Activated effector memory CD4-positive, alpha-beta T cell treated with Interleukin-2 at 50 U/mL for 16 hours (primary cell): Measurements from ENCODE around the gene ZNF469.

Experiments used
- DNase-seq: peaks from one replicate; pipeline ENCODE4 v3.0.0-alpha.2; 2020

Gene ZNF469, protein sequence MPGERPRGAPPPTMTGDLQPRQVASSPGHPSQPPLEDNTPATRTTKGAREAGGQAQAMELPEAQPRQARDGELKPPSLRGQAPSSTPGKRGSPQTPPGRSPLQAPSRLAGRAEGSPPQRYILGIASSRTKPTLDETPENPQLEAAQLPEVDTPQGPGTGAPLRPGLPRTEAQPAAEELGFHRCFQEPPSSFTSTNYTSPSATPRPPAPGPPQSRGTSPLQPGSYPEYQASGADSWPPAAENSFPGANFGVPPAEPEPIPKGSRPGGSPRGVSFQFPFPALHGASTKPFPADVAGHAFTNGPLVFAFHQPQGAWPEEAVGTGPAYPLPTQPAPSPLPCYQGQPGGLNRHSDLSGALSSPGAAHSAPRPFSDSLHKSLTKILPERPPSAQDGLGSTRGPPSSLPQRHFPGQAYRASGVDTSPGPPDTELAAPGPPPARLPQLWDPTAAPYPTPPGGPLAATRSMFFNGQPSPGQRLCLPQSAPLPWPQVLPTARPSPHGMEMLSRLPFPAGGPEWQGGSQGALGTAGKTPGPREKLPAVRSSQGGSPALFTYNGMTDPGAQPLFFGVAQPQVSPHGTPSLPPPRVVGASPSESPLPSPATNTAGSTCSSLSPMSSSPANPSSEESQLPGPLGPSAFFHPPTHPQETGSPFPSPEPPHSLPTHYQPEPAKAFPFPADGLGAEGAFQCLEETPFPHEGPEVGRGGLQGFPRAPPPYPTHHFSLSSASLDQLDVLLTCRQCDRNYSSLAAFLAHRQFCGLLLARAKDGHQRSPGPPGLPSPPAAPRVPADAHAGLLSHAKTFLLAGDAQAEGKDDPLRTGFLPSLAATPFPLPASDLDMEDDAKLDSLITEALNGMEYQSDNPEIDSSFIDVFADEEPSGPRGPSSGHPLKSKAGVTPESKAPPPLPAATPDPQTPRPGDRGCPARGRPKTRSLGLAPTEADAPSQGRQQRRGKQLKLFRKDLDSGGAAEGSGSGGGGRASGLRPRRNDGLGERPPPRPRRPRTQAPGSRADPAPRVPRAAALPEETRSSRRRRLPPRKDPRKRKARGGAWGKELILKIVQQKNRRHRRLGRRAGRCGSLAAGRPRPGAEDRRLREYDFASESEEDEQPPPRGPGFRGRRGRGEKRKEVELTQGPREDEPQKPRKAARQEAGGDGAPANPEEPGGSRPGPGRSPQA (N-terminal part only)

DNA sequence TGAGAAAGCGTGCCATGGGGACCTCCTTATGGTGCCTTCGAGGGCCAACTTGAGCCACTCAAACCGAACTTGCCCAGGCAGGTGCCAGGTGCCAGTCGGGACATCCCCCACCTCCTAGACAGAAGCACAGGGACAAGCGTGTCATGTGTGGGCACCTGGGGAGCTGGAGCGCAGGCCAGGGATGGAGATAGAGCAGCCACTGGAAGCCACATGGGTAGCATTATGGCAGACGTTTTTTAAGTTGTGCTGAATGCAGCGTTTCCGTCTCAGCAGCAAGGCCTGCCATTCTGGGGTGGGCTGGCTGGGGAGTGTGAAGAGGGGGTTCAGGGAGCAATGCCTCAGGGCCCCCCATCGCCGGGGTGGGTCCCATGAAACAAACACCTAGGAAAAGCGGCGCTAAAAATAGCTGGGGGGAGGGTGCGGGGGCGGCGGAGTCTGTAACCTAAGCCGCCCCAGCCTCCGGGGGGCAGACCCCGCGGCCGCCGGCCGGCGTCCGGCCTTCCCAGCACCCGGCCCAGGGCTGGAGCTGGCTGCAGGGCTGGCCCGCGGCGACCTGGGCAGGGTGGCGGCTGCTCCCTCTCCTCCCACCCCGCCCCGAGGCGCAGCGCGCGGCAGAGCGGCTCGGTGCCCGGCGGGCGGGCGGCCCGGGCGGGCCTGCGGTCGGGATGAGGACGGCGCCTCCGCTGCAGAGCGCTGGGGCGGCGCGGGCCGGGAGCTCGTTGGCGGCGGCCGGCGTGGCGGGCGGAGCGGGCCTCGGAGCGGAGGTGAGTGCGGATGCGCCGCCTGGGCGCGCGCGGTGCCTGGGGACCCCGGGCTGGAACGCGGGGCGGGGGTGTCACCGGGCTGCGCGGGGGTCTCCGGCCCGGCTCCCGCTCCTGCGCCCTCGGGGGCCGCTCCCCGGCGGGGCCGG, at the start of gene ZNF469:
Gene ZNF469, plus strand, starts transcription at position 469 of the 910 bp plus-strand sequence. CDS start 44,512 bp downstream, outside the sequence.
- no peak for DNase-seq

DNA sequence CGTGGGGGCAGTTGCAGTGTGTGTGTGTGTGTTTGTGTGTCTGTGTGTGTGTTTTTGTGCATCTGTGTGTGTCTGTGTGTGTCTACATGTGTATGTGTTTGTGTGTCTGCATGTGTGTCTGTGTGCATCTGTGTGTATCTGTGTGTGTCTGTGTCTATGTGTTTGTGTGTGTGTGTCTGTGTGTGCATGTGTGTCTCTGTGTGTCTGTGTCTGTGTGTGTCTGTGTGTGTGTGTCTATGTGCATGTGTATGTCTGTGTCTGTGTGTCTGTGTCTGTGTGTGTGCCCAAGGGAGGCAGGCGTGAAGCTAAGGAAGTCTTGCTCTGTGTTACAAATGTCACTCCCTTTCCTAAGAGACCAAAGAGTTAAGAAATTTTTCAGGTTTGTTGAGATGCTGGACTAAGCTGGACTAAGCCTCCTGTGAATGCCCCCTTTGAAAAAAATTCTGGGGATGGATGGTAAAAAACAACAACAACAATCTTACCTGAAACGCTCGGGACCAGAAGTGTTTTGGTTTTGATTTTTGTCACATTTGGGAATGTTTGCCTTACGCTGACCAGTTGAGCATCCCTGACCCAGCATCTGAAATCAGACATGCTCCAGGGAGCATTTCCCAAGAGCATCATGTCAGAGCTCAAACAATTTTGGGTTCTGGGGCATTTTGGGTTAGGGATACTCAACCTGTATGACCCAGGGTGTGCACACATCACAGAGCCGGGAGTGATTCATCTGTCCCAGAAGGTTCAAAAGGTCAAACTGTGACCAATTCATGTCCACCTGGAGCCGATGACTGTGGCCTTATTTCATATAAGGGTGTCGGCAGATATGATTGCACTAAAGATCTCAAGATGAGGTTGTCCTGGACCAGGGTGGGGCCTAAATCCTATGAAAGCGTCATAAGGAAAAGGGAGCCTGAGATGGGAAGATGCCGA, 48.6 kb upstream of the ZNF469 start:
- DNase-seq: no peak

DNA sequence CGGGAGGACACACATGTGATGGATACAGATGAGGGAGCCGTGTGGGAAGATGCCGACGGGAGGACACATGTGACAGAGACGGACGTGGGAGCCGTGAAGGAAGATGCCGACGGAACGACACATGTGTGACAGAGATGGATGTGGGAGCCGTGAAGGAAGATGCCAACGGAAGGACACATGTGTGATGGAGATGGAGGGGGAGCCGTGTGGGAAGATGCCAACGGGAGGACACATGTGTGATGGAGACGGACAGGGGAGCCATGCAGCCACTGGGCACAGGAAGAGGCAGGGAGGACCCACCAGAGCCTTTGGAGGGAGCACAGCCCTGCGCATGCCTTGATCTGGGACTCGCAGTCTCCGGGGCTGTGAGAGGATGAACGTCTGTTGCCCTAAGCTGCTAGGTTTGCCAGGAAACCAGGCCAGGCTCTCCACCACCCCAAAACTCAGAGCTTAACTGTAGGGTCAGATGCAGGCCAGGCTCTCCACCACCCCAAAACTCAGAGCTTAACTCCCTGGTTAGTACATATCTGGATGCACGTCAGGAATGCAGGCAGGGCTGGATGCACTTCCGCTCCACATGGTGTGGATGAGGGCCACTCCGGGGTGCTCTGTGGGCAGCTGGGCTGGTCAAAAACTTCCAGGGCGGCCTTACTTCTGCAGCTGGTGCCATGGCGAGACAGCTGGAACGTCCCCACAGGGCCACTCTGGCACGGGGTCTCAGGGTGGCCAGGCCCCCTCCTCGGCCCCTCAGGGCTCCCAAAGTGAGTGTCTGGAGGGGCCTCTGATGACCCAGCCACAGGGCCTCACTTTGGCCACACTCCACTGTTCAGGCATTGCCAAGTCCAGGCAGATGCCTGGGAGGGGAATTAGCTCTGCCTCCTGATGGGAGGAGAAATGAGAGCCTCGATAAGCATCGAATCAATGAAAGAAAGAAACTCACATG, 47.7 kb upstream of the ZNF469 start:
- no peak for DNase-seq

DNA sequence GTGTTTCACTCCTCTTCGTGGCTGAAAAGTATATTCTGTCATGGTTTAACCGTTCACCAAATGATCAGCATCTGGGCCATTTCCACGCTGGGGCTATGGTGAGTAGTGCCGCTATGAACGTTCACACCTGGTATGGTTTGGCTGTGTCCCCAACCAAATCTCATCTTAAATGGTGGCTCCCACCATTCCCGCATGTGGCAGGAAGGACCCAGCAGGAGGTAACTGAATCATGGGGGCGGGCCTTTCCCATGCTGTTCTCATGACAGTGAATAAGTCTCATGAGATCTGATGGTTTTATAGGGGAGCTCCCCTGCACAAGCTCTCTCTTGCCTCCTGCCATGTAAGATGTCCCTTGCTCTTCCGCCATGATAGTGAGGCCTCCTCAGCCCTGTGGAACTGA, 45.7 kb upstream of the ZNF469 start:
- DNase-seq: no peak

DNA sequence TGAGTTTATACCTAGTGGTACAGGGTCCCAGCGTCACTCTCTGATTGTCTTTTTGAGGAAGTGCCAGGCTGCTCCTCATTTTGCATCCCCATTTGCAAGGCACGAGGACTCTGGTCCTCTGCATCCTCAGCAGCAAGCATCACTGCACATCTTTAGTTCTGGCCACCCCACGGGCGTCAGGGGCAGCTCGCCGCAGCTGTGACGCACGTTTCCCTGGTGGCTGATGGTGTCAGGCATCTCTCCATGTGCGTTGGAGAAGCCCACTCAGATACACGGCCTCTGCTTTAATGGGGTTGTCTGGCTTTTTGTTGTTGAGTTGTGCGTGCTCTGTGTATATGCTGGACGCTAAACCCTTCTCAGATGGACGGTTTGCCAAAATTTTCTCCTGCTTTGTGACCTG, 45.2 kb upstream of the ZNF469 start:
- DNase-seq: no peak

DNA sequence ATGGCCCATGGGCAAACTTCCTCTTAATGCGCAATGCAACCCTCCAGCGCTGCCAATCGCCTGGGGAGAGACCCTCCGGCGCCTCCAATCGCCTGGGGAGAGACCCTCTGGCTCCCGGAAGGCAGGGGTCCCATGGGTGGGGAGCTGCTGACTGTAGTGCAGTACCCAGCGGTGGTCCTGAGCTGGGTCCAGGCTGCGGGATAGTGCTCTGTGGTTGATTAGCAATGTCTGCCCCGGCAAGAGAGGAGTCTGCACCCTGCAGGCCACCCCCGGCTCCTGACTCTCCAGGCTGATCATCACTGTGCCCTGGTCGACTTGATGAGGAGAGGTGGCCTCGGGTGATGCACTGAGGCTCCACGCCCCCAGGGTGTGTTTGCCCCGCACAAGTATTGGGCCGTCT, 44.6 kb upstream of the ZNF469 start:
- no peak for DNase-seq

DNA sequence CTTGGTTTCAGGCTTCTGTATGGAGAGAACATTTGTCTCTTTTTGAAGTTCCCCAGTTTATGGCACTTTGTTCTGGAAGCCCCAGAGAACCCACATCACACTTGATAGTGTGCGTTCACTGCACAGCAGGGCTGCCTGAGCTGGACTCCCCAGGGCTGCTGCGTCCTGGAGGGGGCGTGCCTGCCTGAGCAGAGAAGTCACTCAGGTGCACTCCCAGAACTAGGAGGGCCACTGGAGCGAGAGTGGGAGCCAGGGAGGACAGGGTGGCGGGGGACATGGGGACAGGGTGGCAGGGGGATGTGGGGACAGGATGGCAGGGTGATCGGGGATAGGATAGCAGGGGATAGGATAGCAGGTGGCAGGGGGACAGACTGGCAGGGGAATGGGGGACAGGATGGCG, 43.9 kb upstream of the ZNF469 start:
- DNase-seq: no peak

DNA sequence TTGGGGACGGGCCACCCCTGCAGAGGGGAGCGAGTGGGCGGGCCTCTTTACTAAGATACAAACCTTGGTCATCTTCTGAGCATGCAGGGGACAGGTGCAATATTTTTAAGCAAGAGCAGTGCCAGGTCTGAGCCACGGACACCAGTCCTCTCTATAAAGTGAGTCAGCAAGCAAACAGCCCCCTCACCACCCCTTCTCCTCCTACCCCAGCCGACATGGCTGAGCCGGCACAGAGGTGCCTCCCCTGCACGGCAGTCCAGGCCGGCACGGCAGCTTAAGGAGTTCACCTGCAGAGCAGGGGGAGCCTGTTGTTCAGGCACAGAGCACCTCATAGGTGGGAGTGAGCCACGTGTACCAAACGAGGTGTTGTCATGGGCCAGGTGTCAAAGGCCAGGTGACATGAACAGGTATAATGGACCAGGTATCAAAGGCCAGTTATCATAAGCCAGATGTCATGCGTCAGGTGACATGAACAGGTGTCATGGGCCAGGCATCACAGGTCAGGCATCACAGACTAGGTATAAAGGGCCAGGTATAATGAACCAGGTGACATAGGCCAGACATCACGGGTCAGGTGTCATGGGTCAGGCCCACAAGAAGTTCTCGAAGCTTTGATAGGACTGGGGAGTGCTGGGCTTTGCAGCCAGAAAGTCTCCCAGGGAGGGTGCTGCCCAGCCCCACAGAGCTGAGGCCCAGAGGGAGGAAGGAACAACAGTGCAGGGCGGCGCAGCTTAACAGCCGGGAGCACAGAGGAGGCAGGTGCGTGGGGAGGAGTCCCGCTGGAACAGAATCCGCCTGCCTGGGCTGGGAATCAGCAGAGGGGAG, 42.6 kb upstream of the ZNF469 start:
- no peak for DNase-seq

DNA sequence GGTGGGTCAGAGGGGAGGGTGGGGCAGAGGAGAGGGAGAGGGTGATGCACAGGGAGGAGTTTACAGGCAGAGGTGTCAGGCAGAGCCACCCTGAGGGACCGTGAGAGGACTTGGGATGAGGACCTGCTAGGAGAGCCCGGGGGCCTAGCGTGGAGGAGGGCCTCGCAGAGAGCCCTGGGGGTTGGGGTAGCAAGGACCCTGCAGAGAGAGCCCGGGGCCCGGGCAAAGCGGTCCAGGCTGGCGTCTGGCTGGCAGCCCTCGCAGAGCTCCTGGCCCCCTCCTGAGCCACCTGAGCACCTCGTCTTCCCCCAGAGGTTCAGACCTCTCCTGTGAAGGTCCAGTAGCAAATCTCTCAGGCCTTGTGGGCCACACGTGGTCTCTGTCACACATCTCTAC, 42.0 kb upstream of the ZNF469 start:
- no peak for DNase-seq

DNA sequence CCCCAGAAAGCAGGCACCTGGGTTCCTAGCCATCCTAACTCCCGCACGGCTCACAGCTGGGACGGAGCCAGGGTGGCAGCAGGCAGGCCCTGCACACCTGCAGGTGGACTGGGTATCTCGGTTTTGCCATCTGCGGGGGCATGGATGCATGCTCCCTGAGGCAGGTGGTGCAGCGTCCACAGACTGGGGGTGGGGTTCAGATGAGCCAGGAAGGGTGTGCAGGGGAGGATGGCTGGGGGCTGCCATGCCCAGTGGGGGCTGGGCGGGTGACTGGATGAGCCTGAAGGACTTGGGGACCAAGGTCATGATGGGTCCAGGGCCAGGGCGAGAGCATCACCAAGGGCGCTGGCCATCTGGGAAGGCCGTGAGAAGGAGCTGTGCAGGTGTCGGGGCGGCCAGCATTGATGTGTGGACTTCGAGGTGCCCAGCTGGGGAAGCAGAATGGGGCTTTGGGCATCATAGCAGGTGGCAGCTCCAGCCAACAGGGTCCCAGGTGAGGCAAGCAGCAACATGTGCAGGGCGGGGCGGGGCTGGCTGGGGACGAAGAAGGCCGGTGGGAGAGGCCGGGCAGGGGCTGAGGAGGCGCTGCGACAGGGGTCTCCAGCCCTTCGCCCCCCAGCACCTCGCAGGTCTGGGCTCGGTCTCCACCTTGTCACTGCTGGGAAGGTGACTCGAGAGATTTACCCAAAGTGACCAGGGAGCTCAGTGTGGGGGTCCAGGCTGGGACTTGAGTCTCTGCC, 41.0 kb upstream of the ZNF469 start:
- DNase-seq: no peak

DNA sequence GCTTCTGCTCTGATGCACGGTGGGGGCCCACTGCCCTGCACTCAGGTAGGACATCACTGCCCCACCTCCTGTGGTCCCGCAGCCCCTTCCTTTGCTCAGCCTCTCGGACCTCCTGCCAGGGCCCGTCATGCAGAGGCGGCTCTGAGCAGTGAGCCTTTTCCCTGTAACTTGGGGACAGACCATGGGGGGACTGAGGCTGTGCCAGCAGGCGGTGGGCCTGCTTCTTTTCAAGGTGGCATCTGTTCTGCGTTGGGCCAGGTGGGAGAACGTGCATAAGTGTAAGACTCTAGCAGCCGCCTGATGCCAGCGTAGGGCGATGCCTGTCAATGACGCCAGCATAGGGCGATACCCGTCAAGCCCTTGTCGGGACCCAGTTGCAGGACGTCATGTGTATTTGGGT, 40.3 kb upstream of the ZNF469 start:
- no peak for DNase-seq

DNA sequence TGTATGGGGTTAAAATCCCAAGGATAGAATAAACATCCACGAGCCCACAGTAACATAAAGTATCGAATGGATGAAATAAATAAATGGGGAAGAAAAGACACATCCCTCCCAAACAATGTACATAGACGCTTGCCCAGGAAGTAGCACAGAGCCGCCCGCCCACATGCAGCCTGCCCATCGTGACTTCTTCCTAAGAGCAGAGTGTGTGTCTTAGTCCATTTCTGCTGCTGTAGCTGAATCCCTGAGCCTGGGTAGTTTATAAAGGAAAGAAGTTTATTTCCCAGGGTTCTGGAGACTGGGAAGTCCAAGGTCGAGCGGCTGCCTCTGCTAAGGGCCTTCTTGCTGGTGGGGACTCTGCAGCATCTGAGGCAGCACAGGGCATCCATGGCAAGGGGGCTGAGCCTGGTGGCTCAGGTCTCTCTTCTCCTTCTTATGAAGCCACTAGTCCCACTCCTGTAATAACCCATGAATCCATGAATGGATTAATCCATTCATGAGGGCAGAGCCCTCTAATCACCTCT, 39.4 kb upstream of the ZNF469 start:
- no peak for DNase-seq

DNA sequence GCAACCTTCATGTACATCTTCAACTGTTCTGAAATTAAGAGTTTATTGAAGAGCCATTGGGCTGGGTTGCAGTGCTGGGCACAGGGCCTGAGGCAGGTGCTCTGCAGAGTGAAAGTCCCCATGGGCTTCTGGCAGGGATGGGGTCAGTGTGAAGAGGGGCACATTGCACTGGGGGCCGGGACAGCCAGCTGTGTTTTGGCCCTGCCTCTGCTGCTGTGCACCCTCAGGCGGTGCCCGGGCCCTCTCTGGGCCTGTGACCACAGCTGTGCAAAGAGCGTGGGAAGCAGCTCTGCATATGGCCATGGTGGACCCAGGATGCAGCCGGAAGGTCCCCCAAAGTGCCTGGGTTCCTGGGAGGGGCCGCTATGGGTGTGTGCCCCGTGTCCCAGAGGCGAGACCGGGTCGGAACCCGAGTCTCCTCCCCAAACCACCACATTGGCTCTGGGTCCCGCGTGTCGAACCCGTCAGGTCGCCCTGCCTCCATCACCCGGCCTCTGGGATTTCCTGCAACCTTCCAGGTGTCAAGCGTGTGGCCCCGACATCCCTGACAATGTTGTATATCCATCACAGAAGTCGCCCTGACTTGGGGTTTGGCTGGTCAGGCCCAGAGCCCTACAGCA, 38.2 kb upstream of the ZNF469 start:
- DNase-seq: no peak

DNA sequence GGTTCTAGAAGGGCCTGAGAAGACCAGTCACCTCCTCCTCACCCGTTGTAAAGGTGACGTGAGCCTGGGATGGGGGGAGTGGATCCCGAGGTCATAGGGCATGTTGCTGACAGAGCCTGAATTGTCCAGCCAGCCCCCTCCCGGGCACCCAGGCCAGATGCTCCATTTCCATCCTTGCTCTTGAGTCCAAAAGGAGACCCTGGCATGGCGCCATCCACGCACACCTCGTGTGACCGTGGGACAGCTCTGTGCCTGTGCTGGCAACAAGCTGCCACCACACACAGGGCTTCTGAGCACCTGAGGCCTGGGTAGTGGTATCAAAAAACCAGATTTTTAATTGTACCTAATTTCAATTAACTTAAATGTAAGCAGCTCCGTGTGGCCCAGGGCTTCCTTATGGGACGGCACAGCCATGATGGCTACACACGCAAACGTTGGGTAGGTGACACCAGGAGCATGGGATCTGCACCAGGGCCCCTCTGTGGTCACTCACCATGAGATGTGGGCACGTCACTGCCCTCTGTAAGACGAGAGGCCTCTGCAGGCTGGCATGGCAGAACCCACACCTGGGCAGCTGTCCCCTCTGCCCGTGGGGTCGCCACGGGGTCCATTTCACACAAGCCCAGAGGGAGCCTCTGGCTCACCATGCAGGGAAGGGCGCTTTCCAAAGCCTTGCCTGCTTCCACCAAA, 37.6 kb upstream of the ZNF469 start:
- DNase-seq: no peak

DNA sequence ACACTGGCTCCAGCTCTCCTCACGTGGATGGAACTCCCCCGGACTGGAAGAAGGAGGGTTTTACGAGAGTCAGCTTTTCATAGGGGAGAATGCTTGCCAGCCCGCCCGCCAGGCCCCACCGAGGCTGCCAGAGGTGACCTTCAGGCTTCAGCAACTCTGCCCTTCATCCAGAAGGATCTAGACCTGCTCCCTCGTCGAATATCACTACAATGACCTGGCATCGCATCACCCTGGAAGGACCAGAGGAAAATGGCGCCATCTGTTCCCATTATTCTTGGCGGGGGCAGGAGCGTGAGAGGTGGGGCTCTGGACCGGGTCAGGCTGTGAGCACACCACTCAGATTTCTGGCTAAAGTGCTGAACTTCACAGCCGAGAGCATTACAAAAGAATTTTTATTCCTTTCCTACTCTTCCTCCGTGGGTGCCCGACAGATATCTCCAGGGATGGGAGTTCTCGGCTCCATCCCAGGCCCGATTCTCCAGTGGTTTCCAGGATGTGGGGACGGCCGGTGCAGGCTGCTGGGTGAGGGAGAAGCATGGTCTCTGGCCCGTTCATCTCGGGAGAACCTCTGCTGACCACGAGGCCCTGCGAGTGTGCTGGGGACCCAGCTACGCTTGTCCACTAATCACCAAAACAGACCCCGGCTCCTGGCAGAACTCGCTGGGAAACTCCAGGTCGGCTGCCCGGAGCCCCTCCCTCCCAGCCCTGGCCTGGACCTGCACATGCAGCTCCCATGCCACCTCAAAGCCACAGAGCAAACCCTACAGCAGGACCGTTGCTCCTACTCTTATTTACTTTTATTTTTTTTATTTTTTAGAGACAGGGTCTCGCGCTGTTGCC, 36.8 kb upstream of the ZNF469 start:
- no peak for DNase-seq
